Body of pancreas (tissue), 4 donors: ENCODE data around the gene ZBTB46. TPM values are rescaled to one million over a fixed set of nuclear protein-coding genes. Genes with fewer than 3 reads are reported as not detected.
"Not testable (repeated sequence)": the region's sequence is repeated elsewhere in the genome, so short reads cannot be mapped to it uniquely, and the experiment has no call there.

Experiments
- ATAC-seq: fragments of 150-250 bp; one replicate; pipeline ENCODE4 v1.9.1; 2016
- DNase-seq, 4 donors: peaks; one replicate each; pipeline ENCODE4 v3.0.0-alpha.2; 2019
- H3K27ac ChIP-seq, 4 donors: fragments of 200-600 bp; sonication (generic); 1 replicate in 3 of 4; 2 replicates in 1 of 4; pipeline versions ENCODE4 v1.5.1 to v1.6.1; 2016 to 2019; ENCODE audit warnings: mild to moderate bottlenecking in 1 of 4, mixed read lengths in 1 of 4, moderate library complexity in 1 of 4
- H3K27me3 ChIP-seq, 2 donors: fragments of 200-600 bp; sonication (generic); one replicate each; pipeline ENCODE4 v1.6.0; 2016; ENCODE audit warnings: mild to moderate bottlenecking in 1 of 2
- H3K36me3 ChIP-seq, 2 donors: fragments of 200-600 bp; sonication (generic); replicated peaks in 1 of 2; 2 replicates each; pipeline ENCODE4 v1.5.1; 2016; ENCODE audit warnings: low read depth in 2 of 2; ENCODE audit not compliant: insufficient read depth in 1 of 2
- H3K4me1 ChIP-seq: fragments of 200-600 bp; sonication (generic); one replicate; pipeline ENCODE4 v1.6.0; 2016
- H3K4me3 ChIP-seq, 2 donors: fragments of 200-600 bp; sonication (generic); 1 replicate in 1 of 2; 2 replicates in 1 of 2; pipeline ENCODE4 v1.5.1; 2016 to 2019
- H3K9me3 ChIP-seq, 3 donors: fragments of 200-600 bp; sonication (generic); 1 replicate in 2 of 3; 2 replicates in 1 of 3; pipeline ENCODE4 v1.5.1; 2016
- POLR2A ChIP-seq, 3 donors: fragments of 450-650 bp; IDR thresholded peaks; one replicate each; pipeline ENCODE4 v1.6.1; 2016; ENCODE audit warnings: antibody characterized with exemption in 3 of 3, mild to moderate bottlenecking in 2 of 3
- WGBS, 2 donors: methylation state at CpG; one replicate each; pipeline ENCODE4 v1.1.5; 2017; 5-methylcytosine and 5-hydroxymethylcytosine counted together
- intact Hi-C: fragments of 100-400 bp; cut with DNase I; formaldehyde crosslinking; loops from one replicate; pipeline ENCODE4 v1.15.1; 2023
- total RNA-seq, 2 donors: library from RNA; depleted of rRNA; stranded (reverse); fragments of >200 nt; gene quantifications; one replicate each; pipeline ENCODE4 v1.1.0, GENCODE V29; 2016
- TF ChIP-seq, protein P1 (sequence below), 7 experiments: fragments of 450-650 bp in 4 of 7; fragments of 200-600 bp in 3 of 7; sonication (generic) in 3 of 7; IDR thresholded peaks; one replicate each; pipeline ENCODE4 v1.5.1; 2016 to 2019; ENCODE audit warnings: antibody characterized with exemption in 7 of 7

ZBTB46 gene
- total RNA-seq, 2 donors from 2014 or later = 4.3 to 5.4 TPM

DNA sequence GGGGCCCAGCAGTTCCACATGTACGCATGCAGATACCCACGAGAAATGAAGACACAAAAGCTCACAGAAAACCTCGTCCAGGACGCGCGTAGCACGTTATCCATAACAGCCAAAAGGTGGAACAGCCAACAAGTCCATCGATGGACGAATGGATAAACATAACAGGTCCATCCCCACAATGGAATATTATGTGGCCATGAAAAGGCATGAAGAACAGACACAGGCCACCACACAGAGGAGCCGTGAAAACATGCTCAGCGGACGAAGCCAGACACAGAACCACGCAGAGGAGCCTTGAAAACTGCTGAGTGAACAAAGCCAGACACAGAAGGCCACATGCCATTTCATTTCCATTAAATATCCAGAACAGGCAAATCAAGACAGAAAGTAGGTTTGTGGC lies 53.5 kb downstream of the ZBTB46 start:
- H3K27me3 ChIP-seq = no peaks in the 10 kb centered on the region
- no peak overlapping the region for H3K4me3 ChIP-seq
- H3K27ac ChIP-seq = no peak overlapping the region
- H3K36me3 ChIP-seq = no peaks in the 10 kb centered on the region
- intact Hi-C loops = no loop called here
- DNase-seq (no peak), ATAC-seq (no peak)
- H3K4me1 ChIP-seq = no peaks in the 10 kb centered on the region
- no peaks in the 10 kb centered on the region for H3K9me3 ChIP-seq
- no peak for TF ChIP-seq POLR2A (IDR thresholded peaks at IDR 0.05)
- TF ChIP-seq, protein P1, sequence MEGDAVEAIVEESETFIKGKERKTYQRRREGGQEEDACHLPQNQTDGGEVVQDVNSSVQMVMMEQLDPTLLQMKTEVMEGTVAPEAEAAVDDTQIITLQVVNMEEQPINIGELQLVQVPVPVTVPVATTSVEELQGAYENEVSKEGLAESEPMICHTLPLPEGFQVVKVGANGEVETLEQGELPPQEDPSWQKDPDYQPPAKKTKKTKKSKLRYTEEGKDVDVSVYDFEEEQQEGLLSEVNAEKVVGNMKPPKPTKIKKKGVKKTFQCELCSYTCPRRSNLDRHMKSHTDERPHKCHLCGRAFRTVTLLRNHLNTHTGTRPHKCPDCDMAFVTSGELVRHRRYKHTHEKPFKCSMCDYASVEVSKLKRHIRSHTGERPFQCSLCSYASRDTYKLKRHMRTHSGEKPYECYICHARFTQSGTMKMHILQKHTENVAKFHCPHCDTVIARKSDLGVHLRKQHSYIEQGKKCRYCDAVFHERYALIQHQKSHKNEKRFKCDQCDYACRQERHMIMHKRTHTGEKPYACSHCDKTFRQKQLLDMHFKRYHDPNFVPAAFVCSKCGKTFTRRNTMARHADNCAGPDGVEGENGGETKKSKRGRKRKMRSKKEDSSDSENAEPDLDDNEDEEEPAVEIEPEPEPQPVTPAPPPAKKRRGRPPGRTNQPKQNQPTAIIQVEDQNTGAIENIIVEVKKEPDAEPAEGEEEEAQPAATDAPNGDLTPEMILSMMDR (IDR thresholded peaks at IDR 0.05) = no peak
- 92% methylated on average over 13 of the region's 13 CpGs for WGBS, 2 donors

GRCh38 chr20:63776875-63777274 lies 54.2 kb downstream of the ZBTB46 start:
- DNase-seq, H3K36me3 ChIP-seq, H3K27me3 ChIP-seq, H3K9me3 ChIP-seq, ATAC-seq, intact Hi-C loops, H3K4me3 ChIP-seq, H3K27ac ChIP-seq, H3K4me1 ChIP-seq: not testable (repeated sequence)
- 84 to 92% methylated on average over 21 to 23 of the region's 23 CpGs for WGBS, 2 donors

DNA sequence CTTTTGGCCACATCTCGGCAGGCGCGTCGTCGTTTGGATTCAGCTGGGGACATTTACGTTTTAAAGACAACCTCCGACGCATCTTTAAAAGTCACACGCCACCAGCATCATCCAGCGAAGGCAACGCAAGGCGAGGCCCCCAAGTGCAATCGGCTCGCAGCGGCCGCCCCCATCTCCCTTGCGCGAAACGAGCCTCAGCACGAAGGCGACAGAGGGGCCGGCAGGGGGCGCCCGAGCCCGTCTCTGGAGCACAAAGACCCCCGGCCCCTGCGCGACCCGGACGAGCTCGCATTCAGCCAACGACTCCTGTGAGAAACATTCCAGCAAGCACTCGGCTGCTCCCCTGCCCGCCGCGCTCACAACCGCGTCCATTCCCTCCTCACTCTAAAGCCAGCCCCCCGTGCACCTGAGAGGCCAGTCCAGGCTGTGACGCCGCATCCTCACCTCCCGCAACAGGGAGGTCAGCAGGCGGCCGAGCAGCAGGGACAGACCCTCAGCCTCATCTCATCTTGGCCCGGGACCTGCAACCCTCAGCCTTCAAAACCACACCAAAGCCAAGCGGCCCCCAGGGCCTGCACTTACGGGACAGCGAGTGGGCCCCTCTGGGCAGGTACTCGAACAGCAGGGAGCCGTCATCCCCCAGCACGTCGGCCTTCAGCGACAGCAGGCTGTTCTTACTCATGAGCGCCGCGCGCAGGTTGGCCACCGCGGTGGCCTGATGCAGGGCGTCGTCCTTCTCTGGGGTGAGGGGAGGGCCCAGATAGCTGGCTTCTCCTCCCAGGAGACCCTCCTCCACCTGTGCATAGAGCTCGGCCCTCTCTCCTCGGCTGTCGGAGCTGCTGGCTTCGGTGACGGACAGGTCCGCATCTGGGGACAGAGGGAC lies 55.7 kb downstream of the ZBTB46 start:
- 44 to 45% methylated on average over 16 to 57 of the region's 67 CpGs for WGBS, 2 donors
- no peaks in the 10 kb centered on the region for H3K4me1 ChIP-seq
- DNase-seq = peak in 2 of 4 donors; percentile 29 to 39
- TF ChIP-seq, protein P1 (IDR thresholded peaks at IDR 0.05) = peak; percentile 10 to 49 (median 41)
- no peak for TF ChIP-seq POLR2A (IDR thresholded peaks at IDR 0.05)
- H3K27me3 ChIP-seq = no peaks in the 10 kb centered on the region
- intact Hi-C loops = no loop called here
- H3K27ac ChIP-seq = no peak overlapping the region
- no peaks in the 10 kb centered on the region for H3K36me3 ChIP-seq
- H3K9me3 ChIP-seq = no peaks in the 10 kb centered on the region
- H3K4me3 ChIP-seq = no peak overlapping the region
- no peak for ATAC-seq

GRCh38 chr20:63774306-63774705 lies 56.8 kb downstream of the ZBTB46 start:
- TF ChIP-seq, protein P1 (IDR thresholded peaks at IDR 0.05) = no peak
- no peak for TF ChIP-seq POLR2A (IDR thresholded peaks at IDR 0.05)
- H3K36me3 ChIP-seq = no peaks in the 10 kb centered on the region
- no peak for ATAC-seq
- no peaks in the 10 kb centered on the region for H3K4me1 ChIP-seq
- 79 to 82% methylated on average over 5 to 15 of the region's 15 CpGs for WGBS, 2 donors
- H3K9me3 ChIP-seq = no peaks in the 10 kb centered on the region
- no peaks in the 10 kb centered on the region for H3K27me3 ChIP-seq
- DNase-seq = no peak
- no peak overlapping the region for H3K27ac ChIP-seq
- intact Hi-C loops = no loop called here
- no peak overlapping the region for H3K4me3 ChIP-seq

GRCh38 chr20:63773571-63774241 lies 57.4 kb downstream of the ZBTB46 start:
- intact Hi-C loops = no loop called here
- WGBS, 2 donors = 92 to 95% methylated on average over 23 to 32 of the region's 33 CpGs
- no peak for ATAC-seq
- no peak for DNase-seq
- Histone ChIP-seq H3K27me3 (no peaks in the 10 kb centered on the region), H3K9me3 (no peaks in the 10 kb centered on the region), H3K36me3 (no peaks in the 10 kb centered on the region), H3K4me3 (no peak overlapping the region), H3K4me1 (no peaks in the 10 kb centered on the region), H3K27ac (no peak overlapping the region)
- TF ChIP-seq, protein P1 (IDR thresholded peaks at IDR 0.05) = no peak
- no peak for TF ChIP-seq POLR2A (IDR thresholded peaks at IDR 0.05)
